H9 (cell line): ENCODE data around the gene SLC24A3. TPM values are rescaled to one million over a fixed set of nuclear protein-coding genes. Genes with fewer than 3 reads are reported as not detected.

Experiments
- DNase-seq: peaks from one replicate; pipeline ENCODE4 v3.0.0-alpha.2; 2017
- H2AFZ ChIP-seq: one replicate; pipeline ENCODE4 v1.6.1; 2013; ENCODE audit warnings: mild to moderate bottlenecking, low read length, control low read depth, moderate library complexity
- H2AK5ac ChIP-seq: 2 replicates; pipeline ENCODE4 v1.6.1; 2013; ENCODE audit warnings: low read length, control low read depth, mixed read lengths; ENCODE audit not compliant: insufficient read length
- H2BK120ac ChIP-seq: one replicate; pipeline ENCODE4 v1.6.1; 2013; ENCODE audit warnings: low read depth, mild to moderate bottlenecking, low read length, control low read depth, inconsistent platforms; ENCODE audit not compliant: poor library complexity, severe bottlenecking
- H2BK12ac ChIP-seq: 2 replicates; pipeline ENCODE4 v1.6.1; 2013; ENCODE audit warnings: low read length, control low read depth, mixed read lengths, low read depth; ENCODE audit not compliant: insufficient read length
- H2BK15ac ChIP-seq: 2 replicates; pipeline ENCODE4 v1.6.1; 2013; ENCODE audit warnings: low read depth, low read length, control low read depth
- H2BK20ac ChIP-seq: one replicate; pipeline ENCODE4 v1.6.1; 2013; ENCODE audit warnings: low read depth, mild to moderate bottlenecking, low read length, control low read depth, inconsistent platforms; ENCODE audit not compliant: poor library complexity, severe bottlenecking
- H2BK5ac ChIP-seq: 2 replicates; pipeline ENCODE4 v1.6.1; 2013; ENCODE audit warnings: low read length, control low read depth, mixed read lengths; ENCODE audit not compliant: insufficient read length
- H3K14ac ChIP-seq: 2 replicates; pipeline ENCODE4 v1.6.1; 2013; ENCODE audit warnings: low read length, control low read depth; ENCODE audit not compliant: insufficient read depth
- H3K18ac ChIP-seq: 2 replicates; pipeline ENCODE4 v1.6.1; 2013; ENCODE audit warnings: low read depth, mild to moderate bottlenecking, mixed read lengths, low read length, control low read depth; ENCODE audit not compliant: insufficient read length
- H3K23ac ChIP-seq: 2 replicates; pipeline ENCODE4 v1.6.1; 2013; ENCODE audit warnings: low read length, control low read depth, mixed read lengths, low read depth; ENCODE audit not compliant: insufficient read length
- H3K23me2 ChIP-seq: 2 replicates; pipeline ENCODE4 v1.6.1; 2013; ENCODE audit warnings: low read depth, mild to moderate bottlenecking, mixed read lengths, low read length, control low read depth; ENCODE audit not compliant: insufficient read length, poor library complexity, severe bottlenecking
- H3K27ac ChIP-seq: 2 replicates; pipeline ENCODE4 v1.5.1; 2013; ENCODE audit warnings: low read length, control low read depth, mixed read lengths, low read depth; ENCODE audit not compliant: insufficient read length
- H3K27me3 ChIP-seq: 2 replicates; pipeline ENCODE4 v1.6.1; 2013; ENCODE audit warnings: low read length, control low read depth, inconsistent platforms; ENCODE audit not compliant: insufficient read depth
- H3K4ac ChIP-seq: 2 replicates; pipeline ENCODE4 v1.6.1; 2013; ENCODE audit warnings: low read depth, mild to moderate bottlenecking, control low read depth, inconsistent platforms, low read length, moderate library complexity
- H3K4me1 ChIP-seq: 2 replicates; pipeline ENCODE4 v1.6.1; 2013; ENCODE audit warnings: low read length, control low read depth, inconsistent platforms; ENCODE audit not compliant: insufficient read depth
- H3K4me2 ChIP-seq: 2 replicates; pipeline ENCODE4 v1.6.1; 2013; ENCODE audit warnings: low read length, control low read depth, mixed read lengths; ENCODE audit not compliant: insufficient read length, insufficient read depth
- H3K56ac ChIP-seq: 2 replicates; pipeline ENCODE4 v1.6.1; 2013; ENCODE audit warnings: low read depth, mild to moderate bottlenecking, mixed read lengths, low read length, control low read depth; ENCODE audit not compliant: insufficient read length
- H3K79me1 ChIP-seq: 2 replicates; pipeline ENCODE4 v1.6.1; 2013; ENCODE audit warnings: low read depth, mild to moderate bottlenecking, moderate library complexity, low read length, control low read depth, inconsistent platforms; ENCODE audit not compliant: insufficient read depth, poor library complexity, severe bottlenecking
- H3K79me2 ChIP-seq: 2 replicates; pipeline ENCODE4 v1.6.1; 2013; ENCODE audit warnings: low read length, control low read depth, inconsistent platforms; ENCODE audit not compliant: insufficient read depth
- H3K9ac ChIP-seq: 2 replicates; pipeline ENCODE4 v1.6.1; 2013; ENCODE audit warnings: low read length, control low read depth, mixed read lengths; ENCODE audit not compliant: insufficient read length; ENCODE audit errors: extremely low read depth
- H3K9me3 ChIP-seq: one replicate; pipeline ENCODE4 v1.6.1; 2013; ENCODE audit warnings: low read depth, low read length, inconsistent platforms; ENCODE audit not compliant: control insufficient read depth
- H3T11ph ChIP-seq: one replicate; pipeline ENCODE4 v1.6.1; 2013; ENCODE audit warnings: mild to moderate bottlenecking, low read length, control low read depth, inconsistent platforms
- H4K20me1 ChIP-seq: one replicate; pipeline ENCODE4 v1.6.1; 2013; ENCODE audit not compliant: control insufficient read depth, insufficient read length, insufficient read depth
- H4K5ac ChIP-seq: 2 replicates; pipeline ENCODE4 v1.6.1; 2013; ENCODE audit warnings: low read depth, mild to moderate bottlenecking, mixed read lengths, low read length, control low read depth; ENCODE audit not compliant: insufficient read length
- H4K8ac ChIP-seq: replicated peaks from 2 replicates; pipeline ENCODE4 v1.6.1; 2013; ENCODE audit warnings: low read length, control low read depth, mixed read lengths, low read depth; ENCODE audit not compliant: insufficient read length
- H4K91ac ChIP-seq: 2 replicates; pipeline ENCODE4 v1.6.1; 2013; ENCODE audit warnings: low read depth, mild to moderate bottlenecking, moderate library complexity, mixed read lengths, low read length, control low read depth; ENCODE audit not compliant: insufficient read length
- H3K27ac Mint-ChIP-seq, 3 experiments: 2 replicates in 2 of 3; 3 replicates in 1 of 3; pipeline ENCODE4 v1.8.0; 2020 to 2021; ENCODE audit warnings: mixed read lengths in 3 of 3, mild to moderate bottlenecking in 1 of 3, moderate library complexity in 1 of 3
- H3K27me3 Mint-ChIP-seq: 2 replicates; pipeline ENCODE4 v1.8.0; 2021; ENCODE audit warnings: low read depth, mild to moderate bottlenecking, moderate library complexity, mixed read lengths
- H3K36me3 Mint-ChIP-seq, 3 experiments: 2 replicates in 2 of 3; 3 replicates in 1 of 3; pipeline ENCODE4 v1.8.0; 2020 to 2021; ENCODE audit warnings: low read depth in 3 of 3, mixed read lengths in 3 of 3; ENCODE audit not compliant: insufficient read depth in 1 of 3
- H3K4me1 Mint-ChIP-seq, 2 experiments: 2 replicates each; pipeline ENCODE4 v1.8.0; 2020; ENCODE audit warnings: mixed read lengths in 2 of 2
- H3K4me3 Mint-ChIP-seq, 2 experiments: 2 replicates in 1 of 2; 3 replicates in 1 of 2; pipeline ENCODE4 v1.8.0; 2020 to 2021; ENCODE audit warnings: mild to moderate bottlenecking in 2 of 2, mixed read lengths in 2 of 2, moderate library complexity in 1 of 2
- H3K9me3 Mint-ChIP-seq, 2 experiments: 2 replicates in 1 of 2; 3 replicates in 1 of 2; pipeline ENCODE4 v1.8.0; 2020; ENCODE audit warnings: mild to moderate bottlenecking in 2 of 2, mixed read lengths in 2 of 2, moderate library complexity in 1 of 2
- CTCF ChIP-seq: fragments of 200-600 bp; sonication (generic); conservative IDR thresholded peaks from 3 replicates; pipeline ENCODE4 v1.8.0; 2021; ENCODE audit warnings: antibody characterized with exemption, mild to moderate bottlenecking
- WGBS: extraction: QIAGEN DNeasy Blood & Tissue Kit; methylation state at CpG from one replicate; pipeline ENCODE4 v1.1.7; 2013; ENCODE audit warnings: missing lambda C conversion rate, low lambda C conversion rate, mixed read lengths; ENCODE audit not compliant: insufficient read length; ENCODE audit errors: extremely low coverage; 5-methylcytosine and 5-hydroxymethylcytosine counted together
- total RNA-seq: library from RNA; stranded (reverse); gene quantifications from 2 replicates; pipeline ENCODE4 v1.2.1, GENCODE V29; 2021

Gene SLC24A3
- total RNA-seq, 1 experiment from 2014 or later = 0.83 TPM

- Histone ChIP-seq H2AFZ (no peak overlapping the region), H2BK120ac (no peak overlapping the region), H3K4me1 (no peaks in the 10 kb centered on the region), H2AK5ac (no peak overlapping the region), H3K4ac (no peak overlapping the region), H3K4me2 (no peak overlapping the region), H4K20me1 (no peaks in the 10 kb centered on the region), H4K5ac (no peak overlapping the region), H2BK15ac (no peak overlapping the region), H4K8ac (no peak overlapping the region), H3K23ac (no peak overlapping the region), H2BK5ac (no peak overlapping the region), H3K9me3 (no peaks in the 10 kb centered on the region), H3K18ac (no peak overlapping the region), H3K9ac (no peak overlapping the region), H3K56ac (no peak overlapping the region), H2BK20ac (no peak overlapping the region), H3K79me2 (no peaks in the 10 kb centered on the region), H3K23me2 (no peaks in the 10 kb centered on the region), H3K79me1 (no peaks in the 10 kb centered on the region), H3K27ac (no peak overlapping the region), H2BK12ac (no peak overlapping the region), H3K14ac (no peak overlapping the region), H3T11ph (no peak overlapping the region), H3K27me3 (peaks cover 2% of the 10 kb centered on the region; the same call in 1 of the 2 replicates), H4K91ac (no peak overlapping the region)
- no peaks in the 10 kb centered on the region; a peak in 2 of 5 replicates for H3K9me3 Mint-ChIP-seq
- no peak for TF ChIP-seq CTCF
- peaks cover 0 to 2% (median 0%) of the 10 kb centered on the region in 3 experiments; a peak in 1 of 7 replicates for H3K36me3 Mint-ChIP-seq
- WGBS = no CpG with 5 or more reads among the region's 8 CpGs
- H3K27ac Mint-ChIP-seq = no peak overlapping the region
- no peak overlapping the region for H3K4me3 Mint-ChIP-seq
- H3K4me1 Mint-ChIP-seq = peaks cover under 1 to 4% of the 10 kb centered on the region in 2 experiments
- peaks cover 27% of the 10 kb centered on the region for H3K27me3 Mint-ChIP-seq
- DNase-seq = no peak
Measured at GRCh38 chr20:19764207-19764606, 551.8 kb downstream of the SLC24A3 start.
